GM12873 (cell line): ENCODE measurements around the gene PAX8.

Source experiments
- TF ChIP-seq, protein P1 (sequence below): IDR thresholded peaks from 2 replicates; pipeline ENCODE4 v1.5.1; 2012; ENCODE audit warnings: low read depth, mild to moderate bottlenecking, moderate library complexity, low read length, control low read depth; ENCODE audit not compliant: insufficient read depth; ENCODE audit errors: missing control alignments

PAX8 gene

DNA sequence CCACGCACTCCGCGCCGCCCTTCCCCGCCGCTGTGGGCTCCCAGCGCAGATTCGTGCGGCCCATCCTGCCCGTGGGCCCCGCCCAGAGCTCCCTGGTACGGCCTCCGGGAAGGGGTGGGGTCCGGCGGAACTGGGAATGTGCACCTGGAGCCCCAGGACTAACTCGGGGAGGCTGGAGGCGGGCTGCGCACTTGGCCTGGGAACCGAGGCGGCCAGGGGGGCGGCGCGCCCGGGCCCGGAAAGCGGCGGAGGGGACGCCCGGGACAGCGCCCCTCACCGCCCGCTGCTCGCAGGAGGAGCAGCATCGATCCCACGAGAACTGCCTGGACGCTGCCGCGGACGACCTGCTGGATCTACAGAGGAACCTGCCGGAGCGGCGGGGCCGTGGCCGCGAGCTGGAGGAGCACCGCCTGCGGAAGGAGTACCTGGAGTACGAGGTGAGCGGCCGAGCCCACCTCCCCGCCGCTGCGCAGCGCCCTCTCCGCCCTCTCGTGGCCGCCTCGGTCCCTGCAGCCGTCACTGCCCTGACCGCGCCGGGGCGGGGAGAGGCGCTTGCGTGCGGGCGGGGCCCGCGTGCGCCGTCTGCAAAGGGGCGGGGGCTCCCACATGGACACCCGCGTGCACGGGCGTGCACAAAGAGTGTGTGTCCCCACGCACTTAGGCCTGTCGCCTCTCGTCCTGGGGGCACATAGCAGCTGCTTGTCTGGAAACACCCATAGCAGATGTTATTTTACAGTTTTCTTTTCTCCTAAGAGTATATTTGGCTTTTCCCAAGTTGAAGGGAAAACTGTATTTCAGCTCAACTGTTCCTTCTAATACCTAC, 79.7 kb downstream of the PAX8 start:
- TF ChIP-seq, protein P1, sequence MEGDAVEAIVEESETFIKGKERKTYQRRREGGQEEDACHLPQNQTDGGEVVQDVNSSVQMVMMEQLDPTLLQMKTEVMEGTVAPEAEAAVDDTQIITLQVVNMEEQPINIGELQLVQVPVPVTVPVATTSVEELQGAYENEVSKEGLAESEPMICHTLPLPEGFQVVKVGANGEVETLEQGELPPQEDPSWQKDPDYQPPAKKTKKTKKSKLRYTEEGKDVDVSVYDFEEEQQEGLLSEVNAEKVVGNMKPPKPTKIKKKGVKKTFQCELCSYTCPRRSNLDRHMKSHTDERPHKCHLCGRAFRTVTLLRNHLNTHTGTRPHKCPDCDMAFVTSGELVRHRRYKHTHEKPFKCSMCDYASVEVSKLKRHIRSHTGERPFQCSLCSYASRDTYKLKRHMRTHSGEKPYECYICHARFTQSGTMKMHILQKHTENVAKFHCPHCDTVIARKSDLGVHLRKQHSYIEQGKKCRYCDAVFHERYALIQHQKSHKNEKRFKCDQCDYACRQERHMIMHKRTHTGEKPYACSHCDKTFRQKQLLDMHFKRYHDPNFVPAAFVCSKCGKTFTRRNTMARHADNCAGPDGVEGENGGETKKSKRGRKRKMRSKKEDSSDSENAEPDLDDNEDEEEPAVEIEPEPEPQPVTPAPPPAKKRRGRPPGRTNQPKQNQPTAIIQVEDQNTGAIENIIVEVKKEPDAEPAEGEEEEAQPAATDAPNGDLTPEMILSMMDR = peak; percentile 90

DNA sequence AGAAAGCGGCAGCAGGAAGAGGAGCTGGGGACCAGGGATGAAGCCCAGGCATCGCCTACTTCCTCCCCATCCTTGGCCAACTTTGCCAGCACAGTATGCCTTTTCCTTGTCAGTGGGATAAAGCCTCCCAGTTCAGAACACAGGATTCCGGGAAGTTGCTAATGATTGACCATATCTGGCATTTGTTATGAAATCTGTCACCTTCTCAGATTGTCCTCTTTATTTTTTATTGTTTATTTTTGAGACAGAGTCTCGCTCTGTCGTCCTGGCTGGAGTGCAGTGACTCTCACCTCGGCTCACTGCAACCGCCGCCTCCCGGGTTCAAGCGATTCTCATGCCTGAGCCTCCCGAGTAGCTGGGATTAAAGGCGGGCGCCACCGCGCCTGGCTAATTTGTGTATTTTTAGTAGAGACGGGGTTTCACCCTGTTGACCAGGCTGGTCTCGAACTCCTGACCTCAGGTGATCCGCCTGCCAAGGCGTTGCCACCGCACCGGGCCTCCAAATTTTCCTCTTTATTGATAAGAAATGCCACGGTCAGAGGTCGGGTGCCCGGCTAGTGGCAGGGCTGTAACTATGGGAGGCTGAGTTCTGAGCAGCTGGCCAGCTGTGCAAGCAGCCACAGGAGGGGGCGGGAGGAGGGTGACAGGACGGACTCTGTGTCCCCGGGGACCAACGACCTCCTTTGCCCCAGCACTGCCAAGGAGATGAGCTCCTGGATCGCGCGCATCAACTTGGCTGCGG, 80.5 kb downstream of the PAX8 start:
- TF ChIP-seq, protein P1 = no peak

DNA sequence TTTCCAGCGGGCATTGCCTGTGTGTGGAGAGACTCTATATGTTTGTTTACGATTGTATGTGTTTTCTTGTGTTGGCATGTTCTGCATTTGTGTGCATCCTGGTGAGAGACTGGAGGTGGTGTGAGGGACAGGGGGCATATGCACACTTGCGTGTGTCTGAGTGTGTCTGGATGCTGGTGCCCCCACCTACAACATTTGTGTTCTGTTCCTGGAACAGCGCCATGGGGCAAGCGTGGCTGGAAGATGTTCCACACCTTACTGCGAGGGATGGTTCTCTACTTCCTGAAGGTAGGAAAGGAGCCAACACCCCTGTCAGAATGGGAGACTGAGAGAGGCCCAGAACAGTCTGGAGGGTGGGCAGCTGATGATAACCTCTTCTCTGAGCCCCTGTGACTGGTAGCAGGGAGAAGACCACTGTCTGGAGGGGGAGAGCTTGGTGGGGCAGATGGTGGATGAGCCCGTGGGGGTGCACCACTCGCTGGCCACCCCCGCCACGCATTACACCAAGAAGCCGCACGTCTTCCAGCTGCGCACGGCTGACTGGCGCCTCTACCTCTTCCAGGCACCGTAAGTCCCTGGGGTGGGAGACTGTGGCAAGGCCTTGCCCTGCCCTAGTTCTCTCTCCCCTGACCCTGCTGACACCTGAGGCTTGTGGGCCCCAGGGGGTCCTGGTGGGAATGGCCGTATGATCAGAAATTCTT, 81.2 kb downstream of the PAX8 start:
- TF ChIP-seq, protein P1 = no peak

DNA sequence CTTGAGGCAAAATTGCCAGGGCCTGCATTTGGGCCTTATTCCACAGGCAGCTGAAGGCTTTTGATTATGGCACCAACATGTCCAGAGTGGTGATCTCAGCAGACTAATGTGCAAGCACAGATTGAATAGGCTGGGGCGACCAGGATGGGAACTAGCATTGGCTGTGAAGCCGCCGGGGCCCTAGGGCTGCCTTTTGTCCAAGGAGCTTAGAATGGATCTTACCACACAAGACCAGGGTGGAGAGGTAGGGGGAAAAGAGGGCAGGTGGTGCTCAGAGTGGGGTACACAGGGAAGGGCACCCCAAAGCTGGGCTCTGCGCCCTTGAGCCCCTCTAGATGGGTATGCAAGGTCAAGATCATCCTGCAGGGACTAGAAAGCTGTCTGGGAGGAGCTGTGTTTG, 81.9 kb downstream of the PAX8 start:
- TF ChIP-seq, protein P1 = no peak

DNA sequence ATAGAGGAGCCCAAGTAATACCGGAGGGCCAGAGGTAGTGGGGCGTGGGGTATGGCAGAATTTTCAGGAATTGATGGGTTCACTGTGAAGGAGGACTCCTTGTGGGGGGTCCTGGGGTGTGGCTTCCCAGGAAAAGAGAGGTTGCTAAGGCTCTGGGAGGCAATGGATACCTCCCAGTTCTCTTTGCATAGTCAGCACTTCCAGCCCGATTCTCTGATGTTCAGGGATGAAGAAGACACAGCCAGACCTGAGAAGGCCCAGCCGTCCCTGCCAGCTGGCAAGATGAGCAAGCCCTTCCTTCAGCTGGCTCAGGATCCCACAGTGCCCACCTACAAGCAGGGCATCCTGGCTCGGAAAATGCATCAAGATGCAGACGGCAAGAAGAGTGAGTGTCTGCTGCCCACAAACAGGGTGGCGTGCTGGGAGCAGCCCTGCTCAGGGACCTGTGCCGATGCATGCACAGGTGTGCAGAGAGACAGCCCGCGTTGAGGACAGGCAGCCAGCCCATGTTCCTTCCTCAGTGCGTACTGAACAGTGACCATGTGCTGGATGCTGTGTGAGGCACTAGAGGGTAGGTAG, 82.7 kb downstream of the PAX8 start:
- TF ChIP-seq, protein P1 = no peak

DNA sequence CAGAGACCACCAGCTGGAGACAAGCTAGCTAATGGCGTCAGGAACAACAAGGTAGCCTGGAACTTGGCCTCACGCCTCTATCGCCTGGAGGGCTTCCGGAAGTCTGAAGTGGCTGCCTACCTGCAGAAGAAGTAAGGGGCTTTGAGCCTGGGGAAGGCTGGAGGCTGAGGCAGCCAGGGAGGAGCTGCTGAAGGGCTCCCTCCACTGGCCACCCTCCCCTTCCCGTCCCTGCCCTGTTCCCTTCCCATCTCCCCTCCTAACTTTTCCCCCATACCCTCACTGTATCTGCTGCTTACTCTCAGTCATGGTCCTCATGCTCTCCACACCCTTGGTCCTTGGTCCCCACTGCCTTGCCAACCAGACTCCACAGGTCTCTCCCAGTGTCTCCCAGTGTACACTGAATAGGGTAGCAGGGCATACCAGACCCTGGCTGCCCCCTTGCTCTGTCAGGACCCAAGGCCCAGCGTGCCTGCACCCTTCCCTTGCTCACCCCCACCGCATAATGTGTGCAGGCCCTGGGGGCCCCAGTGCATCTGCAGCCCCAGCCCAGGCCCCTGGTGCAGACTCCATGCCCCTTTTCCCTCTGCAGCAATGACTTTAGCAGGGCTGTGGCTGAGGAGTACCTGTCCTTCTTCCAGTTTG, 86.1 kb downstream of the PAX8 start:
- TF ChIP-seq, protein P1 = peak; percentile 15

DNA sequence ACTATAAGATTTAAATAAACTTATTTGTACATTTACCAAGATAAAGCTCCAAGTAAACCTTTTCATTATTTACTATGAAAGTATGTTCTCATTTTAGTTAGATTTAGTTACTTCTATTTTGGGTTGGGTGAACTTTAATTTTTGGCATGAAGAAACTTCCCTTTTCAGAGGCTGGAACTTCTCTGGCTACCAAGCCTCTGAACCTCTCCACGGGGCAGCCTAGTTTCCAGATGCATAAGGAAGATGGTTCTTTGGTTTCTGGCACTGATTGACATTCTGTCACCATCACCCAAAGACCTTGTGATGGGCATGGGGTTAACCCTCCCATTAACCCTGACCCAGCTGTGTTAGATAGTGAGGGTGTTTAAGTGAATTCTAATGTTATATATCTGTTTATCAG, 87.8 kb downstream of the PAX8 start:
- TF ChIP-seq, protein P1 = no peak
